Natural killer cell (primary cell): ENCODE results near the gene CEP57. TPM values are rescaled to one million over a fixed set of nuclear protein-coding genes. Genes with fewer than 3 reads are reported as not detected.

Experiments used
- ATAC-seq, 3 donors: fragments of 150-1000 bp in 2 of 3; fragments of 200-7000 bp in 1 of 3; cut with Tn5 transposase; 1 replicate in 1 of 3; 2 replicates in 2 of 3; pipeline ENCODE4 v1.10.0; 2021; ENCODE audit warnings: mild to moderate bottlenecking in 2 of 3, moderate library complexity in 2 of 3
- DNase-seq, 2 donors: peaks; one replicate each; pipeline versions ENCODE4 v3.0.0 to v3.0.0-alpha.2; 2013 to 2021; ENCODE audit warnings: mixed read lengths in 1 of 2
- H3K27ac ChIP-seq: one replicate; pipeline ENCODE4 v1.5.1; 2013; ENCODE audit warnings: mild to moderate bottlenecking, low read length
- H3K27me3 ChIP-seq: one replicate; pipeline ENCODE4 v1.6.1; 2013; ENCODE audit warnings: low read length; ENCODE audit not compliant: control insufficient read depth, insufficient read depth
- H3K36me3 ChIP-seq: one replicate; pipeline ENCODE4 v1.6.1; 2013; ENCODE audit warnings: low read length; ENCODE audit not compliant: control insufficient read depth, insufficient read depth
- H3K4me1 ChIP-seq: one replicate; pipeline ENCODE4 v1.6.1; 2013; ENCODE audit warnings: low read length; ENCODE audit not compliant: control insufficient read depth, insufficient read depth
- H3K4me3 ChIP-seq: one replicate; pipeline ENCODE4 v1.5.1; 2013; ENCODE audit warnings: low read length
- H3K9me3 ChIP-seq: one replicate; pipeline ENCODE4 v1.6.1; 2013; ENCODE audit warnings: low read length; ENCODE audit not compliant: control insufficient read depth, insufficient read depth
- H3K27ac Mint-ChIP-seq, 2 donors: one replicate each; pipeline ENCODE4 v1.8.0; 2022; ENCODE audit warnings: mild to moderate bottlenecking in 2 of 2, mixed read lengths in 2 of 2, moderate library complexity in 1 of 2
- H3K27me3 Mint-ChIP-seq, 2 donors: one replicate each; pipeline ENCODE4 v1.8.0; 2022; ENCODE audit warnings: low read depth in 2 of 2, mixed read lengths in 2 of 2
- H3K36me3 Mint-ChIP-seq: one replicate; pipeline ENCODE4 v1.8.0; 2022; ENCODE audit warnings: mixed read lengths
- H3K4me1 Mint-ChIP-seq, 2 donors: one replicate each; pipeline ENCODE4 v1.8.0; 2022; ENCODE audit warnings: mixed read lengths in 2 of 2
- H3K4me3 Mint-ChIP-seq: one replicate; pipeline ENCODE4 v1.8.0; 2022; ENCODE audit warnings: mild to moderate bottlenecking, moderate library complexity, mixed read lengths
- H3K9me3 Mint-ChIP-seq, 2 donors: one replicate each; pipeline ENCODE4 v1.8.0; 2022; ENCODE audit warnings: mixed read lengths in 2 of 2
- WGBS: methylation state at CpG from one replicate; pipeline ENCODE4 v1.1.7; 2013; ENCODE audit warnings: missing lambda C conversion rate; ENCODE audit not compliant: insufficient coverage; 5-methylcytosine and 5-hydroxymethylcytosine counted together
- intact Hi-C: fragments of 100-400 bp; cut with micrococcal nuclease; formaldehyde crosslinking; loops from one replicate; pipeline ENCODE4 v1.14.2; 2022
- total RNA-seq, 4 donors: library from RNA; stranded (reverse); fragments of 120-200 nt in 1 of 4; gene quantifications; one replicate each; pipeline versions ENCODE4 v1.2.3 to v1.2.4, GENCODE V29; 2013 to 2022
- TF ChIP-seq, protein P1 (sequence below): fragments of 200-600 bp; IDR thresholded peaks from one replicate; pipeline ENCODE4 v1.8.0; 2022; ENCODE audit warnings: antibody characterized with exemption

The CEP57 gene
- total RNA-seq, 3 donors from 2014 or later (not counting 1 experiment from before 2014, with no cell fraction given), result 40.8 to 64.9 (median 55.1) TPM

DNA sequence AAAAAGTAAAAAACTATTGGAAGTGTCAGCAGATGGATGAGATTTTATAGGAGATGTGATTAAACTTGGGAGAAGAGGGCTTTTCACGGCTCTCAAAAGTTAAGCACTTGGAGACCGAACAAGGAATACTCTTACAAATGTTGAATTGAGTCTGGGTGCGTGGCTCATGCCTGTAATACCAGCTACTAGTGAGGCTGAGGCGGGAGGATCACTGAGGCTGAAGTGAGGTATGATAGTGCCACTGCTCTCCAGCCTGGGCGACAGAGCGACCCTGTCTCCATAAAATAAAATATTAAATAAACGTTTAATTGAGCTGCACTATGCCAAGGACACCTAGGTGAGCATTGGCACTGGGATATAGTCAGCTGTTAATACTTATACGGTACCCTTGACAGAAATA, 1.9 kb downstream of the CEP57 start:
- Histone ChIP-seq H3K4me1 (peaks cover 11% of the 10 kb centered on the region), H3K36me3 (no peaks in the 10 kb centered on the region), H3K27ac (no peak overlapping the region), H3K9me3 (no peaks in the 10 kb centered on the region), H3K27me3 (no peaks in the 10 kb centered on the region), H3K4me3 (no peak overlapping the region)
- Mint-ChIP-seq H3K4me1 (peaks cover 57 to 60% of the 10 kb centered on the region in 2 donors), H3K27ac (peak overlapping the region; percentile 100), H3K4me3 (peak overlapping the region; percentile 100), H3K27me3 (no peaks in the 10 kb centered on the region), H3K9me3 (no peaks in the 10 kb centered on the region), H3K36me3 (no peaks in the 10 kb centered on the region)
- intact Hi-C loops, result loop anchor here (5.0 to 10.0 kb wide), 2 partner anchors 710 to 1297 kb away; partner anchors contain the start of genes ANKRD49 and MRE11
- ATAC-seq (no peak), DNase-seq (no peak)
- WGBS, result 92% methylated on average over 7 of the region's 8 CpGs
- TF ChIP-seq, protein P1, sequence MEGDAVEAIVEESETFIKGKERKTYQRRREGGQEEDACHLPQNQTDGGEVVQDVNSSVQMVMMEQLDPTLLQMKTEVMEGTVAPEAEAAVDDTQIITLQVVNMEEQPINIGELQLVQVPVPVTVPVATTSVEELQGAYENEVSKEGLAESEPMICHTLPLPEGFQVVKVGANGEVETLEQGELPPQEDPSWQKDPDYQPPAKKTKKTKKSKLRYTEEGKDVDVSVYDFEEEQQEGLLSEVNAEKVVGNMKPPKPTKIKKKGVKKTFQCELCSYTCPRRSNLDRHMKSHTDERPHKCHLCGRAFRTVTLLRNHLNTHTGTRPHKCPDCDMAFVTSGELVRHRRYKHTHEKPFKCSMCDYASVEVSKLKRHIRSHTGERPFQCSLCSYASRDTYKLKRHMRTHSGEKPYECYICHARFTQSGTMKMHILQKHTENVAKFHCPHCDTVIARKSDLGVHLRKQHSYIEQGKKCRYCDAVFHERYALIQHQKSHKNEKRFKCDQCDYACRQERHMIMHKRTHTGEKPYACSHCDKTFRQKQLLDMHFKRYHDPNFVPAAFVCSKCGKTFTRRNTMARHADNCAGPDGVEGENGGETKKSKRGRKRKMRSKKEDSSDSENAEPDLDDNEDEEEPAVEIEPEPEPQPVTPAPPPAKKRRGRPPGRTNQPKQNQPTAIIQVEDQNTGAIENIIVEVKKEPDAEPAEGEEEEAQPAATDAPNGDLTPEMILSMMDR, result no peak

DNA sequence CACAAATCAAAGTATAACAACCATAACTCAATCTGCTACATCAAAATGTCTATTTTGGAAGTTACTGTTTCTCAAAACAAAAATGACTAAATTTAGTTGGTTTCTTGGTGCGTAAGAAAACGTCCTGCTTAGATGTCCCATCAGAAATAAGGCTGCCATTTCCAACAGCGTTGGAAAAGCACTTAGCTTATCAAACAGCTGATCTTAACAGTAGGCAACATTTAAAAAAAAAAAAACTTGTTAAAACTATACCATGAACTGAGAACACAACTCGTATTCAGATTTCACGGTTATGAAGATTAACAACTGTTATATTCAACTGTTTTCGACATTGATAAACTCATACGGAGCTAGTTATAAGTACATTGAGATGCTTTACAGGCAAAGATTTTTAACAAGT, 2.4 kb downstream of the CEP57 start:
- Histone ChIP-seq H3K36me3 (no peaks in the 10 kb centered on the region), H3K27ac (no peak overlapping the region), H3K4me1 (peaks cover 11% of the 10 kb centered on the region), H3K9me3 (no peaks in the 10 kb centered on the region), H3K4me3 (no peak overlapping the region), H3K27me3 (no peaks in the 10 kb centered on the region)
- Mint-ChIP-seq H3K36me3 (no peaks in the 10 kb centered on the region), H3K4me3 (no peak overlapping the region), H3K9me3 (no peaks in the 10 kb centered on the region), H3K27me3 (no peaks in the 10 kb centered on the region), H3K27ac (no peak overlapping the region), H3K4me1 (peaks cover 57 to 60% of the 10 kb centered on the region in 2 donors)
- ATAC-seq (no peak), DNase-seq (no peak)
- intact Hi-C loops, result loop anchor here (5.0 to 10.0 kb wide), 2 partner anchors 710 to 1298 kb away; partner anchors contain the start of genes ANKRD49 and MRE11
- TF ChIP-seq, protein P1, result no peak
- WGBS, result 89% methylated on average over 7 of the region's 7 CpGs

DNA sequence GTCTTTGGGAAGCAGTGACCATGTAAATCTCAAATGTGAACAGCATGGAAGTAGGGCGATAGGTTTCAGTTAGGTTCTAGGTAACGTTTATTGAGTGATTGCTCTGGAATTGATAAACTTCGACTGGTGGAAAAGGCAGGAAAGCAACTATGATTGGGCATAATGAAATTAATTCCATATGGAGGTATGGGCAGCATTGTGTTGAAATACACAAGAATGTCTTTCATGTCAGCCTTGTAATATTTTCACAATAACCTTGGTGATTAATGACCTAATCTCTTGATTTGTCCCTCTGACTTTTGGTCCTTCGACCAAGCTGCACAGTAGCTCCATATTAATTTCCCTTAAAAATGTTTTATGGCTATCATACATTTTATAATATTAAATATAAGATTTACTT, 2.8 kb downstream of the CEP57 start:
- TF ChIP-seq, protein P1, result no peak
- peaks cover 52 to 55% of the 10 kb centered on the region in 2 donors for H3K4me1 Mint-ChIP-seq
- Histone ChIP-seq H3K27ac (no peak overlapping the region), H3K4me1 (peaks cover 11% of the 10 kb centered on the region), H3K27me3 (no peaks in the 10 kb centered on the region), H3K36me3 (no peaks in the 10 kb centered on the region), H3K9me3 (no peaks in the 10 kb centered on the region), H3K4me3 (no peak overlapping the region)
- H3K9me3 Mint-ChIP-seq, result no peaks in the 10 kb centered on the region
- H3K27me3 Mint-ChIP-seq, result no peaks in the 10 kb centered on the region
- H3K36me3 Mint-ChIP-seq, result no peaks in the 10 kb centered on the region
- H3K27ac Mint-ChIP-seq, result no peak overlapping the region
- DNase-seq (no peak), ATAC-seq (no peak)
- intact Hi-C loops, result loop anchor here (5.0 to 10.0 kb wide), 2 partner anchors 711 to 1298 kb away; partner anchors contain the start of genes ANKRD49 and MRE11
- WGBS, result 92% methylated on average over 3 of the region's 4 CpGs
- no peak overlapping the region for H3K4me3 Mint-ChIP-seq

DNA sequence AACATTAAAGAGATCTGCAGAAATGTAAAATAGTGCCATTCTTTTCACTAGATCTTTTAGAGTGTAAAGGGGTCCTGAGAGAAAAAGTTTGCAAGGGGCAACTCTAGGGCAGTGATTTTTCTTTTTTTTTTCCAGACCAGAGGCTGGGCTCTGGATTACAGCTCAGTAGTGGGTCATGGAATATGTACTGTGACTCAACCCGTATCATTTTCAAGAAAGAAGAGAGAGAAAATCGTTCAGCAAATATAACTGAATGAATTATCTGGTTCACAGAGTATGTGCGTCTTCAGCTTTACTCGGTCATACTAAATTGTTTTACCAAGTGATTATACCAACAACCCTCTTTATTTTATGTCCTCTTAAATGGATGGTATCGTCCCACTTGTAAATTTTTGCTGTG, 3.8 kb downstream of the CEP57 start:
- ATAC-seq, result no peak
- TF ChIP-seq, protein P1, result no peak
- peaks cover 5% of the 10 kb centered on the region for H3K4me1 ChIP-seq
- no peak for DNase-seq
- H3K27ac Mint-ChIP-seq, result no peak overlapping the region
- no peak overlapping the region for H3K4me3 ChIP-seq
- no peaks in the 10 kb centered on the region for H3K27me3 ChIP-seq
- H3K4me1 Mint-ChIP-seq, result peaks cover 45 to 49% of the 10 kb centered on the region in 2 donors
- H3K36me3 Mint-ChIP-seq, result no peaks in the 10 kb centered on the region
- no peak overlapping the region for H3K4me3 Mint-ChIP-seq
- no peak overlapping the region for H3K27ac ChIP-seq
- no peaks in the 10 kb centered on the region for H3K36me3 ChIP-seq
- no peaks in the 10 kb centered on the region for H3K27me3 Mint-ChIP-seq
- no peaks in the 10 kb centered on the region for H3K9me3 Mint-ChIP-seq
- WGBS, result 80% methylated on average over 2 of the region's 5 CpGs
- intact Hi-C loops, result loop anchor here (5.0 to 10.0 kb wide), 2 partner anchors 712 to 1299 kb away; partner anchors contain the start of genes ANKRD49 and MRE11
- H3K9me3 ChIP-seq, result no peaks in the 10 kb centered on the region
